ENCODE data around the gene RBMS3. TPM values are rescaled to one million over a fixed set of nuclear protein-coding genes. Genes with fewer than 3 reads are reported as not detected.
"Not testable (repeated sequence)": the region's sequence is repeated elsewhere in the genome, so short reads cannot be mapped to it uniquely, and the experiment has no call there.

Gene RBMS3
- total RNA-seq, 1 experiment from 2014 or later = 0.42 TPM

- H3K36me3 ChIP-seq (ENCODE audit: control insufficient read depth in 1 of 2, insufficient read depth in 2 of 2, low read length in 2 of 2); CTCF ChIA-PET; ATAC-seq; H3K27me3 ChIP-seq (ENCODE audit: insufficient read depth, low read length); RAD21 ChIA-PET (ENCODE audit: low non-redundant PET in 1 of 2, low total read pairs in 2 of 2, uncharacterized antibody in 2 of 2, unreplicated experiment in 2 of 2); H3K4me3 ChIP-seq (replicated peaks in 1 of 2; ENCODE audit: low read depth in 1 of 2, low read length in 2 of 2); H3K27ac ChIP-seq (ENCODE audit: low read depth, low read length); DNase-seq (ENCODE audit: low read depth, low spot score); intact Hi-C loops (cut with micrococcal nuclease); H3K4me1 ChIP-seq (ENCODE audit: control insufficient read depth in 1 of 2, insufficient read depth in 2 of 2, low read length in 2 of 2); H3K79me2 ChIP-seq (ENCODE audit: insufficient read depth, low read length); H4K20me1 ChIP-seq (ENCODE audit: insufficient read depth); H3K4me2 ChIP-seq (ENCODE audit: low read length); H3K9ac ChIP-seq (ENCODE audit: low read length); H3K9me2 ChIP-seq (ENCODE audit: insufficient read depth); H3K9me3 ChIP-seq (ENCODE audit: control insufficient read depth in 1 of 2, insufficient read depth in 1 of 2, low read depth in 1 of 2, low read length in 2 of 2); BruUV-seq (replicated peaks); POLR2A ChIA-PET; H2AFZ ChIP-seq (ENCODE audit: low read depth, low read length, poor library complexity, severe bottlenecking): not testable (repeated sequence)
Observed at GRCh38 chr3:29473481-29474170, 192.8 kb downstream of the RBMS3 start.

- Histone ChIP-seq H3K27me3 (ENCODE audit: insufficient read depth, low read length) (no peaks in the 10 kb centered on the region), H3K9ac (ENCODE audit: low read length) (no peak overlapping the region), H2AFZ (ENCODE audit: low read depth, low read length, poor library complexity, severe bottlenecking) (no peak overlapping the region), H3K9me2 (ENCODE audit: insufficient read depth) (no peaks in the 10 kb centered on the region), H4K20me1 (ENCODE audit: insufficient read depth) (no peaks in the 10 kb centered on the region), H3K79me2 (ENCODE audit: insufficient read depth, low read length) (no peaks in the 10 kb centered on the region), H3K4me2 (ENCODE audit: low read length) (no peak overlapping the region), H3K4me1 (ENCODE audit: control insufficient read depth in 1 of 2, insufficient read depth in 2 of 2, low read length in 2 of 2) (no peaks in the 10 kb centered on the region), H3K9me3 (ENCODE audit: control insufficient read depth in 1 of 2, insufficient read depth in 1 of 2, low read depth in 1 of 2, low read length in 2 of 2) (no peaks in the 10 kb centered on the region), H3K27ac (ENCODE audit: low read depth, low read length) (no peak overlapping the region), H3K36me3 (ENCODE audit: control insufficient read depth in 1 of 2, insufficient read depth in 2 of 2, low read length in 2 of 2) (no peaks in the 10 kb centered on the region), H3K4me3 (replicated peaks in 1 of 2; ENCODE audit: low read depth in 1 of 2, low read length in 2 of 2) (no peak overlapping the region)
- ChIA-PET POLR2A (no interaction called here), CTCF (no interaction called here), RAD21 (ENCODE audit: low non-redundant PET in 1 of 2, low total read pairs in 2 of 2, uncharacterized antibody in 2 of 2, unreplicated experiment in 2 of 2) (no interaction called here)
- ATAC-seq (no peak), DNase-seq (ENCODE audit: low read depth, low spot score) (no peak)
- no TSS peak for BruUV-seq (replicated peaks)
- intact Hi-C loops (cut with micrococcal nuclease) = no loop called here
- TF ChIP-seq CEBPB (IDR thresholded peaks at IDR 0.05; ENCODE audit: low read depth) = no peak
- no peak for TF ChIP-seq ATF3 (IDR thresholded peaks at IDR 0.05)
- no peak for TF ChIP-seq SRF (IDR thresholded peaks at IDR 0.05; ENCODE audit: low read depth)
- TF ChIP-seq CBX3 (IDR thresholded peaks at IDR 0.05; ENCODE audit: low read depth) = no peak
- no peak for TF ChIP-seq MAX (IDR thresholded peaks at IDR 0.05)
- no peak for TF ChIP-seq JUND (IDR thresholded peaks at IDR 0.05)
- TF ChIP-seq POLR2A (IDR thresholded peaks at IDR 0.05; ENCODE audit: borderline replicate concordance, extremely low read depth, insufficient read depth, insufficient read length) = no peak
- no peak for TF ChIP-seq EGR1 (IDR thresholded peaks at IDR 0.05; ENCODE audit: low read depth)
- no peak for TF ChIP-seq SIN3A (IDR thresholded peaks at IDR 0.05; ENCODE audit: low read depth)
- no peak for TF ChIP-seq CTCF (IDR thresholded peaks at IDR 0.05 in 2 of 3, conservative IDR thresholded peaks at IDR 0.05 in 1 of 3; ENCODE audit: borderline replicate concordance in 1 of 3, insufficient read depth in 1 of 3, low read depth in 2 of 3, low read length in 2 of 3)
- TF ChIP-seq ZBTB33 (IDR thresholded peaks at IDR 0.05; ENCODE audit: extremely low read depth, insufficient replicate concordance, low read length) = no peak
- TF ChIP-seq TCF7L2 (IDR thresholded peaks at IDR 0.05; ENCODE audit: borderline replicate concordance, extremely low read depth, insufficient read depth, insufficient read length) = no peak
Observed at GRCh38 chr3:29475305-29475840, 194.5 kb downstream of the RBMS3 start.

All from HCT116 (cell line).